Measurements from ENCODE around the gene ATXN3. TPM values are rescaled to one million over a fixed set of nuclear protein-coding genes. Genes with fewer than 3 reads are reported as not detected.
"Not testable (repeated sequence)": the region's sequence is repeated elsewhere in the genome, so short reads cannot be mapped to it uniquely, and the experiment has no call there.

The ATXN3 gene
- total RNA-seq, 1 experiment from 2014 or later: 33.1 TPM

- TF ChIP-seq ATF1 (CRISPR knock-in tag; IDR thresholded peaks at IDR 0.05): no peak
- TF ChIP-seq TEAD1 (CRISPR knock-in tag; IDR thresholded peaks at IDR 0.05): no peak
- no peak for TF ChIP-seq ARID4B (CRISPR knock-in tag; IDR thresholded peaks at IDR 0.05; ENCODE audit: borderline replicate concordance)
- TF ChIP-seq, protein P1, sequence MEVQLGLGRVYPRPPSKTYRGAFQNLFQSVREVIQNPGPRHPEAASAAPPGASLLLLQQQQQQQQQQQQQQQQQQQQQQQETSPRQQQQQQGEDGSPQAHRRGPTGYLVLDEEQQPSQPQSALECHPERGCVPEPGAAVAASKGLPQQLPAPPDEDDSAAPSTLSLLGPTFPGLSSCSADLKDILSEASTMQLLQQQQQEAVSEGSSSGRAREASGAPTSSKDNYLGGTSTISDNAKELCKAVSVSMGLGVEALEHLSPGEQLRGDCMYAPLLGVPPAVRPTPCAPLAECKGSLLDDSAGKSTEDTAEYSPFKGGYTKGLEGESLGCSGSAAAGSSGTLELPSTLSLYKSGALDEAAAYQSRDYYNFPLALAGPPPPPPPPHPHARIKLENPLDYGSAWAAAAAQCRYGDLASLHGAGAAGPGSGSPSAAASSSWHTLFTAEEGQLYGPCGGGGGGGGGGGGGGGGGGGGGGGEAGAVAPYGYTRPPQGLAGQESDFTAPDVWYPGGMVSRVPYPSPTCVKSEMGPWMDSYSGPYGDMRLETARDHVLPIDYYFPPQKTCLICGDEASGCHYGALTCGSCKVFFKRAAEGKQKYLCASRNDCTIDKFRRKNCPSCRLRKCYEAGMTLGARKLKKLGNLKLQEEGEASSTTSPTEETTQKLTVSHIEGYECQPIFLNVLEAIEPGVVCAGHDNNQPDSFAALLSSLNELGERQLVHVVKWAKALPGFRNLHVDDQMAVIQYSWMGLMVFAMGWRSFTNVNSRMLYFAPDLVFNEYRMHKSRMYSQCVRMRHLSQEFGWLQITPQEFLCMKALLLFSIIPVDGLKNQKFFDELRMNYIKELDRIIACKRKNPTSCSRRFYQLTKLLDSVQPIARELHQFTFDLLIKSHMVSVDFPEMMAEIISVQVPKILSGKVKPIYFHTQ (CRISPR knock-in tag; IDR thresholded peaks at IDR 0.05): no peak
- TF ChIP-seq, protein P2, sequence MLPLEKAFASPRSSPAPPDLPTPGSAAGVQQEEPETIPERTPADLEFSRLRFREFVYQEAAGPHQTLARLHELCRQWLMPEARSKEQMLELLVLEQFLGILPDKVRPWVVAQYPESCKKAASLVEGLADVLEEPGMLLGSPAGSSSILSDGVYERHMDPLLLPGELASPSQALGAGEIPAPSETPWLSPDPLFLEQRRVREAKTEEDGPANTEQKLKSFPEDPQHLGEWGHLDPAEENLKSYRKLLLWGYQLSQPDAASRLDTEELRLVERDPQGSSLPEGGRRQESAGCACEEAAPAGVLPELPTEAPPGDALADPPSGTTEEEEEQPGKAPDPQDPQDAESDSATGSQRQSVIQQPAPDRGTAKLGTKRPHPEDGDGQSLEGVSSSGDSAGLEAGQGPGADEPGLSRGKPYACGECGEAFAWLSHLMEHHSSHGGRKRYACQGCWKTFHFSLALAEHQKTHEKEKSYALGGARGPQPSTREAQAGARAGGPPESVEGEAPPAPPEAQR (CRISPR knock-in tag; IDR thresholded peaks at IDR 0.05): no peak
- no peak for TF ChIP-seq SMAD3 (CRISPR knock-in tag; IDR thresholded peaks at IDR 0.05; ENCODE audit: borderline replicate concordance)
Observed at GRCh38 chr14:92049781-92050180, 56.6 kb downstream of the ATXN3 start (continued).

GRCh38 chr14:92049221-92049620 lies 57.2 kb downstream of the ATXN3 start:
- H3K27ac Mint-ChIP-seq; ATAC-seq; H3K9me3 Mint-ChIP-seq; DNase-seq (ENCODE audit: low spot score); H3K27me3 Mint-ChIP-seq (ENCODE audit: low read depth); H3K4me3 Mint-ChIP-seq; CTCF ChIA-PET; POLR2A ChIA-PET: not testable (repeated sequence)
- Mint-ChIP-seq H3K4me1 (peaks cover 10% of the 10 kb centered on the region), H3K36me3 (peaks cover 12% of the 10 kb centered on the region)

GRCh38 chr14:92045904-92046303 lies 60.5 kb downstream of the ATXN3 start:
- H3K27ac Mint-ChIP-seq; H3K4me3 Mint-ChIP-seq; POLR2A ChIA-PET; DNase-seq (ENCODE audit: low spot score); ATAC-seq; H3K27me3 Mint-ChIP-seq (ENCODE audit: low read depth); H3K9me3 Mint-ChIP-seq; CTCF ChIA-PET; H3K4me1 Mint-ChIP-seq: not testable (repeated sequence)
- H3K36me3 Mint-ChIP-seq: peaks cover 12% of the 10 kb centered on the region

DNA sequence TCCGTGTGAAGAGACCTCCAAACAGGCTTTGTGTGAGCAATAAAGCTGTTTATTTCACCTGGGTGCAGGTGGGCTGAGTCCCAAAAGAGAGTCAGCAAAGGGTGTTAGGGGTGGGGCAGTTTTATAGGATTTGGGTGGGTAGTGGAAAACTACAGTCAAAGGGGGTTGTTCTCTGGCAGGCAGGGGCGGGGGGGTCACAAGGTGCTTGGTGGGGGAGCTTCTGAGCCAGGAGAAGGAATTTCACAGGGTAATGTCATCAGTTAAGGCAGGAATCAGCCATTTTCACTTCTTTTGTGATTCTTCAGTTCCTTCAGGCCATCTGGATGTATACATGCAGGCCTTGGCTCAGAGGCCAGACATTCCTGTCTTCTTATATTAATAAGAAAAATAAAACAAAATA lies 64.6 kb downstream of the ATXN3 start:
- POLR2A ChIA-PET; ATAC-seq; CTCF ChIA-PET; H3K36me3 Mint-ChIP-seq; H3K27ac Mint-ChIP-seq; H3K9me3 Mint-ChIP-seq; DNase-seq (ENCODE audit: low spot score); H3K27me3 Mint-ChIP-seq (ENCODE audit: low read depth): not testable (repeated sequence)
- 0 out of 2 replicates have a peak overlapping the region, but pooled peaks have one; percentile 14 for H3K4me3 Mint-ChIP-seq
- peaks cover 15% of the 10 kb centered on the region for H3K4me1 Mint-ChIP-seq

GRCh38 chr14:92041203-92041602 lies 65.2 kb downstream of the ATXN3 start:
- DNase-seq (ENCODE audit: low spot score): no peak
- peak overlapping the region; percentile 95 for H3K4me3 Mint-ChIP-seq
- no peaks in the 10 kb centered on the region for H3K27me3 Mint-ChIP-seq (ENCODE audit: low read depth)
- no peaks in the 10 kb centered on the region; the same call in 1 of the 2 replicates for H3K36me3 Mint-ChIP-seq
- peaks cover 15% of the 10 kb centered on the region for H3K4me1 Mint-ChIP-seq
- no peak for TF ChIP-seq ZNF423 (CRISPR knock-in tag; IDR thresholded peaks at IDR 0.05)
- TF ChIP-seq NFE2L1 (CRISPR knock-in tag; IDR thresholded peaks at IDR 0.05): no peak
- TF ChIP-seq OVOL2 (CRISPR knock-in tag; IDR thresholded peaks at IDR 0.05; ENCODE audit: borderline replicate concordance): no peak
- no peak for TF ChIP-seq ATF2 (CRISPR knock-in tag; IDR thresholded peaks at IDR 0.05; ENCODE audit: borderline replicate concordance, low read depth)
- TF ChIP-seq SP1 (CRISPR knock-in tag; conservative IDR thresholded peaks at IDR 0.05): no peak
- no peak overlapping the region for H3K27ac Mint-ChIP-seq
- ChIA-PET POLR2A (interaction anchor here (1.2 to 1.6 kb wide), 2 partner anchors 76 to 81 kb away, joined by 3 to 9 read pairs; partner anchors contain the start of genes CPSF2 and NDUFB1), CTCF (interaction anchor here (1.1 to 1.7 kb wide), 3 partner anchors 44 to 311 kb away, joined by 4 to 9 read pairs (median 6); partner anchors contain the start of gene ATXN3)
- H3K9me3 Mint-ChIP-seq: no peaks in the 10 kb centered on the region
- no peak for ATAC-seq
